DOHH2 (cell line): ENCODE data around the gene SESN1.

Source experiments
- CTCF ChIP-seq: fragments of 200-600 bp; sonication (generic); IDR thresholded peaks from one replicate; pipeline ENCODE4 v1.5.1; 2014; ENCODE audit warnings: antibody characterized with exemption, mild to moderate bottlenecking, low read depth, low read length; ENCODE audit not compliant: poor library complexity, severe bottlenecking
- EZH2phosphoT487 ChIP-seq: fragments of 200-600 bp; sonication (generic); IDR thresholded peaks from 2 replicates; pipeline ENCODE4 v1.6.1; 2017; ENCODE audit warnings: borderline replicate concordance, mild to moderate bottlenecking, antibody characterized with exemption, low read length, moderate library complexity, mixed read lengths

GRCh38 chr6:108941281-108941680 lies 153.4 kb downstream of the SESN1 start:
- TF ChIP-seq CTCF (no peak), EZH2phosphoT487 (no peak)
